Activated CD4-positive, CD25-positive, alpha-beta regulatory T cell treated with anti-CD3 and anti-CD28 coated beads, Interleukin-2, amount 50 U/mL, for 72 hours (primary cell): ENCODE measurements around the gene CUL4A.
"Not testable (repeated sequence)": the region's sequence is repeated elsewhere in the genome, so short reads cannot be mapped to it uniquely, and the experiment has no call there.

Source experiments
- DNase-seq: peaks from one replicate; pipeline ENCODE4 v3.0.0; 2021

The CUL4A gene

GRCh38 chr13:113245849-113246796 lies 36.7 kb downstream of the CUL4A start:
- no peak for DNase-seq

GRCh38 chr13:113252516-113253095 lies 43.2 kb downstream of the CUL4A start:
- no peak for DNase-seq

- not testable (repeated sequence) for DNase-seq
Measured at GRCh38 chr13:113257908-113258307, 48.5 kb downstream of the CUL4A start.

GRCh38 chr13:113258321-113259054 lies 49.1 kb downstream of the CUL4A start:
- no peak for DNase-seq

GRCh38 chr13:113260996-113261395 lies 51.6 kb downstream of the CUL4A start:
- no peak for DNase-seq

- not testable (repeated sequence) for DNase-seq
Measured at GRCh38 chr13:113263016-113263415, 53.6 kb downstream of the CUL4A start.

- DNase-seq: no peak
Measured at GRCh38 chr13:113267642-113268405, 58.4 kb downstream of the CUL4A start.

- no peak for DNase-seq
Measured at GRCh38 chr13:113272031-113272430, 62.6 kb downstream of the CUL4A start.

GRCh38 chr13:113272701-113273181 lies 63.3 kb downstream of the CUL4A start:
- no peak for DNase-seq

- no peak for DNase-seq
Measured at GRCh38 chr13:113273321-113273720, 63.9 kb downstream of the CUL4A start.

GRCh38 chr13:113273851-113274590 lies 64.6 kb downstream of the CUL4A start:
- no peak for DNase-seq

GRCh38 chr13:113274721-113275120 lies 65.3 kb downstream of the CUL4A start:
- DNase-seq: no peak

- DNase-seq: no peak
Measured at GRCh38 chr13:113275387-113275786, 66.0 kb downstream of the CUL4A start.

- DNase-seq: no peak
Measured at GRCh38 chr13:113280126-113280525, 70.7 kb downstream of the CUL4A start.

GRCh38 chr13:113283904-113284303 lies 74.5 kb downstream of the CUL4A start:
- no peak for DNase-seq

GRCh38 chr13:113288880-113289279 lies 79.5 kb downstream of the CUL4A start:
- no peak for DNase-seq

- no peak for DNase-seq
Measured at GRCh38 chr13:113291129-113291528, 81.7 kb downstream of the CUL4A start.

- DNase-seq: no peak
Measured at GRCh38 chr13:113292021-113292862, 82.8 kb downstream of the CUL4A start.

- no peak for DNase-seq
Measured at GRCh38 chr13:113293686-113294085, 84.3 kb downstream of the CUL4A start.

- no peak for DNase-seq
Measured at GRCh38 chr13:113295776-113296175, 86.4 kb downstream of the CUL4A start.

GRCh38 chr13:113296823-113297369 lies 87.5 kb downstream of the CUL4A start, which contains the start of gene LAMP1:
TSS of gene LAMP1 (plus strand) at chr13:113297239. CDS start at chr13:113297435, 196 bp downstream.
- DNase-seq: peak; percentile 100
